ENCODE data around the gene OR13C8.

Gene OR13C8

DNA sequence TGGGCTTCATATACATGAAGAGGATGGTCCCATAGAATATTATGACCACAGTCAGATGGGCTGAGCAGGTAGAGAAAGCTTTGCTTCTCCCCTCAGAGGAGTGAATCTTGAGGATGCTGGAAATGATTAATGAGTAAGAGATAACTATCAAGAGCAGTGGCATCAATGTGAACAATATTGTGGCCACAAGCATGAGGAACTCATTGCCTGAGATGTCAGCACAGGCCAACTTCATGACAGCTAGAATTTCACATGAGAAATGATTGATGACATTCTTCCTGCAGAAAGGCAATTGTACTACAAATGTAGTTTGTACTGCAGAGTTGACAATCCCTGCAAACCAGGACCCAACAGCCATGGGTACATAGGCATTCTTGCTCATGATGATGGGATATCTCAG is 48.5 kb downstream of the OR13C8 start:
- no peak for DNase-seq

DNA sequence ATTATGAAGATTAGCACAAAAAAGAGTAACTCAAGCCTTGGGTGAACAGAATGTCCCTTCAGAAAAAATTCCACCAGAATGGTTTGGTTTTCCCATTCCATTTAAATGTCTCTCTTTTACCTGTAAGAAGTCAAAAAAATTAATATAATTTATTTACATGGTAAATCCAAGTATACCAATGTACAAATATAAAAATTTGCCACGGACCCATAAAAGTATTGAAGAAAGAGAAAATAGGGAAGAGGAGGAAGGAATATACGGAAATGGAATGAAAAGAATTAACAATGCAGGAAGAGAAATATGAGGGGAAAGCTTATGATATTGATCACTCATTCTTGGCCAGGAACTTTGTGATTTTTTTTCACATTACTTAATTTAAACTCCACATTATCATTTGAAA is 49.1 kb downstream of the OR13C8 start, which contains the start of gene OR13C9:
Gene OR13C9, minus strand, starts transcription at position 101 of the 400 bp plus-strand sequence. Its CDS starts 0 bp downstream, at position 101.
- no peak for DNase-seq
